IPS DF 19.7 (cell line): Measurements from ENCODE around the gene RALGPS1.

Experiments
- DNase-seq: peaks from one replicate; pipeline ENCODE4 v3.0.0-alpha.2; 2013; ENCODE audit warnings: low read depth, low spot score

Gene RALGPS1

DNA sequence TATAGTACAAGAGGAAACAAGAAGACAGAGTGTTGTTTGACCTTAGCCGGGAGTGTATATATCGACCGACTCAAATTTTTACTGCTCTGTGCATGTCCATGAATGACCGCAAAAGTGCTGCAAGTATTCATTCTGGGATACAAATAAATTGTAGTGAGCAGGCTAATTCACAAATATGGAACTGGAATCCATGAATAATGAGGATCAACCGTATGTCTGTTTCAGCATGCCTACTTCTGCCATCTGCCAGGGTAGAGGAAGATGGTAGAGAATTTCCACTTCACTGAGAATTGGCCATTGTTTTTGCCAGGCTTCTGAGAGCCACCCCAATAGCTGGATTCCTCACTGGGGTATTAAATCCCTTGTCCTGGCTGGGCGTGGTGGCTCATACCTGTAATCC lies 8.5 kb upstream of the RALGPS1 start:
- DNase-seq, result no peak

DNA sequence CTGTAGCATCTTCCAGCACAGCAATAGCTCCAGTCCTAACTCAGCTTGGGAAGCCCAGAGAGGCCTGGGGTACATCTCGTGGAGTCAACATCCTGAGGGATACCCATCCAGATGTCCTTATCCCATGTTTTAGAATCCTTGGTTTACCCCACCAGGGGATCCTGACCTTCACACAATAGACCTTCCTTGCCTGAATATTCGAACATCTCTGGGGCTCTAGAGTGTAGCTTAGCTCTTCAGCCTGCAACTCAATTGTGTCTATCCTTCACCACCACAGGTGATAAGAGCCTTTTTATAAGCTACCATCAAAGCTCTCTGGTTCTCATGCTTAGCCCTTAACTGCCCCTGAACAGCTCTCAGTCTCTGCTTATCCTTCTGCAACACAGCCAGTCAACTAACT lies 7.5 kb upstream of the RALGPS1 start:
- no peak for DNase-seq

DNA sequence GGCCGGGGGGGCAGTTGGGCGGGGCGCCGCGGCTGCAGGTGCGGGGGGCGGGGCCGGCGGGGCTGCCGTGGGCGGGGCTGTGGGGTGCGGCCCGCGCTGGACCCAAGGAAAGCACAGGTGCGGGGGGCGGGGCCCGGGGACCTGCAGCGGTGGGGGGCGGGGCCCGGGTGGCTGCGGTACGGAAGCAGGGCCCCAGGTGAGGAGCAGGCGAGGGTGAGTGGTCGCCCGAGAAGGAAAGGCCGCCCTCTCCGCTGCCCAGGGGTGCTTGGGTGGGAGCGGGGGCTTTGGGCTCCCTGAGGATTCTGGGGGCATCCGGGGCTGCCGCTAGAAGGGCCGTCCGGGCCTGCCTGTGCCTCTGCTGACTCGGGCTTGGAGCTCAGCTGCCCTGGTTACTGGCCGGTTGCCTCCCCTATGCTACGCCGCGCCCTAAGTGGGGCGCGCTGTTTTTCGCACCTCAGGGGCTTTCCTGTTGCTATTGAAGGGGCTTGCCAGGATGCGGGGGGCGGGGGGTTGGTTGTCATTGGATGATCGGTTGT lies 767 bp downstream of the RALGPS1 start:
- DNase-seq, result no peak

DNA sequence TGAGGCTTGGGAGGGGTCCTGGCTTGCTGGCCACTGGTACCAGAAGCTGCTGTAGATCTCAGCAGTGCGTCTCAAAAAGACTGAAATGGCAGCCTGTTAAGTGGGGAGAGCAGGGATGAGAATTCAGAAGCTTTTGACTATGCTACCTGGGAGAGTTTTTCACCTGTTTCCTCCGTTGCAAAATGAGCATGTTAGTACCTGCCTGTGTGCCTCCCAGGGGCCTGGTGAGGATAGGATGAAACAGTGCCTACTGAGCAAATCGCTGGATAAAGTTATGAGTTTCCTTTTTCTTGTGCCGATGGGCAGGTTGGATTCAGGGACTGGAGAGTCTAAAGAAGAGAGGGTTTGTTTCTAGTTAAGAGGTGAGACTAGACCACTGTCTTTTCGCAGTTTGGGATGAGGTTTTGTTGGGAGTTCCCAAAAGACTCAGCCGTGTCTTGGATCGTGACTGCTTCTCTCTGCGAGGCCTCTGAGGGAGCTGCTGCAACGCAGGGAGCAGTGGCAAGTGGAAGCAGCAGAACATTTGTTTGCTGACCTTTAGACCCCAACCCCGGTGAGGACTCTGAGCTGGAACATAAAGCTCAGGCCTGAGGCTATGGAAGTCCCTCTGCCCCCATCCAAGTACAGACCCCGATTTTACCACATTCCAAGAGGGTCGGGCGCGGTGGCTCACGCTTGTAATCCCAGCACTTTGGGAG lies 1.4 kb downstream of the RALGPS1 start:
- no peak for DNase-seq

DNA sequence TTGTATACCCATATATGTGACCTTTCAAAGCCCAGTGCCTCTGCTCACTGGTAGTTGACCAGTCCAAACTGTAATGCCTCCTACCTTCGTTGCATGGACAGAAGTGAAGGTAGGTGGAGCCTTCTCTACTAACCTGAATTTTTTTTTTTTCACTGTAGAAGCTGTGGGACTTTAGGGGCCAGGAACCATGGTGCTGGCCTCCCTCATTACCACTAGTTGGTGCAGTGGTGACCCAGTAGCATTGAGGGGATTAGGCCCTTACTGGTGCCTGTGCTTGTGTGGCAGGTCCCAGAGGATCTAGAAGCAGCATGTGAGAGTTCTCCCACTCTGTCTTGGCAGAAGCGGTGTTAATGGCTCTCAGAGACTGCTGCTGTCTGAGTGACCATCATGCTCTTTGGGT lies 2.3 kb downstream of the RALGPS1 start:
- no peak for DNase-seq

DNA sequence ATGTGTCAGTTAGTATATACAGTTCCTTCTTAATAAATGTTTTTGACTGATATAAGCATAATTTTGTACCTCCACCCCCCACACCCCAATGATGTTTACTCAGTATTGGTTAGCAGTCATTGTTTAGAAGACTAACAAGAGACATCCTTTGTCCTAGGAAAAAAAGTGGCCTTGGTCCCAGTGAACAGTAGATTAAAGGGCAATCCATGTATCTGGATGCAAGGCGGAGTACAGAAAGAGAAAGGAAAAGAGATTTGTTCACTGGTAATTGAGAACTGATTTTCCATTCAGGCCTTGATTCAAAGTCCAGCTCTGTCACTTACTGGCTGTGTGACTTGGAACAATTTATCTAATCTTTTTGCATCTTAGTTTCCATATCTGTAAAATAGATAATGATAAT lies 4.6 kb downstream of the RALGPS1 start:
- no peak for DNase-seq

DNA sequence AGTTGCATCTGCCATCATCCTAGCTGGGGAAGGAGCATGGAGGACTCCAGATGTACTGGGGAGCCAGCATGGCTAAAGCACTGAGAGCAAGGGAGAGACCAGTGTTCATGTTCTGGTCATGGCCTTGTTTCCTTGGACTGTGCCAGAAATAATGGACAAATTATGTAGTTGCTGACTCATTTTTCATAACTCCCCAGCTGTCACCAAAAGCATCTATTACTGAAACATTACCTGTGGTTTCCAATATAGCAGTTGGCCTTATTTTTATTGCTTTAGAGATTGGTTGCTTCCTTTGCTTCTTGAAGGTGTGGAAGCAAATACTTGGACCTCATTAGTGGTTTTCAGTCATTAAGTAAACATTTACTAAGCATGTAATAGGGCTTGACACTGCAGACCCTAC lies 11.3 kb downstream of the RALGPS1 start:
- no peak for DNase-seq

DNA sequence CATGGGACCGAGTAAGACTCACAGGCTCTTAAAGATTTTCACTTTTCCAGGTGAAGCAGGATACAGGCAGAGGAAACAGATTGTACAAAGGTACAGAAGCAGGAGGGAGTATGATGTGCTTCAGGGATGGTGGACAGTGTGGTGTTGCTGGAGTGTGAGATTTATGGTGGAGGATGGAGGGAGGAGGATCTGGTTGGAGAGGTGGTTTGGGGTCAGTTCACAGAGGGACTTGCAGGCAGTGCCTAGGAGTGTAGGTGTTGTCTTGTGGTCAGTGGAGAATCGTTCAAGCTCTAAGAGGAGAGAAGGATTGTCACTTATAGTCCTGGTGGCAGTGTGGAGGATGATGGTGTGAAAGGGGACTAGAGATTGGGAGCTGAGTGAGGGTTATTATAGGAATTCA lies 11.8 kb downstream of the RALGPS1 start:
- no peak for DNase-seq

DNA sequence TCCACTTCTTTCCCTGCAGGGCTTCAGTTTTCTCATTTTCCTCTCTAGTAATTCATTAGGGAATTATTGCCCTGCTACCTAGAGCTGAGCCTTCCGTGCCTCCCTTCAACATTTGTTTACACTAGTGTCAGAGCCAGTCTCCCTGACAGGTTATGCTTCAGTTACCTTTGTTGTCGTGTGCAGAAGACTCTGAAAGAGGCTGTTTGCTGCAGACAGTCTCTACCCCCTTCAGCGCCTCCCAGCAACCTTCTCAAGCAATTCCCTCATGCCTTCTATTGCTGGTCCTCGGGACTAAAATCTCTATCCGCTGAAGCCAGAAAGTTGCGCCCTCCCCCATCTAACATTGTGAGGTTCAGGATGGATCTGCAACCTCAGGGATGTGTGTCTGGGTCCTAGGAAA lies 12.8 kb downstream of the RALGPS1 start:
- no peak for DNase-seq

DNA sequence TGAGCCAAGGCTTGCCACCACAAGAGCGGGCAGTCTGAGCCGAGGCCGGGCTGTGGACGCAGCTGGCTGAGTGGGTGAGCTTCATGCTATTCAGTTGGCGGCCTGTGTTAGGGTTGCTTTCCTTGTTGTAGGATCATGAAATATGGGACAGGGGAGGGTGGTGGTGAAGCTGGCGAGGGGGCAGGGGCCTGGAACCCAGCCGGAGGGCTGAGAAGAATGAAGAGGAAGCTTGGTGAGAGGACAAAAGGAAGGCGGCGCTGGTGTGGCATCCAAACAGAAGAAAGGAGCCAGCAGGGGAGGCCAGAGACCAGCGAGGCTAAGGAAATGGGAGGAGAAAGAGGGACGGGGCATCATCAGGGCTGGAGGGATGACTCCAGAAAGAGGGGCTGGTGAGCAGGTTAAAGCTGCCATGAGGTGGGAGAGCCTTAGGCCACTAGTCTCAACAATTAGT lies 18.3 kb downstream of the RALGPS1 start:
- no peak for DNase-seq

DNA sequence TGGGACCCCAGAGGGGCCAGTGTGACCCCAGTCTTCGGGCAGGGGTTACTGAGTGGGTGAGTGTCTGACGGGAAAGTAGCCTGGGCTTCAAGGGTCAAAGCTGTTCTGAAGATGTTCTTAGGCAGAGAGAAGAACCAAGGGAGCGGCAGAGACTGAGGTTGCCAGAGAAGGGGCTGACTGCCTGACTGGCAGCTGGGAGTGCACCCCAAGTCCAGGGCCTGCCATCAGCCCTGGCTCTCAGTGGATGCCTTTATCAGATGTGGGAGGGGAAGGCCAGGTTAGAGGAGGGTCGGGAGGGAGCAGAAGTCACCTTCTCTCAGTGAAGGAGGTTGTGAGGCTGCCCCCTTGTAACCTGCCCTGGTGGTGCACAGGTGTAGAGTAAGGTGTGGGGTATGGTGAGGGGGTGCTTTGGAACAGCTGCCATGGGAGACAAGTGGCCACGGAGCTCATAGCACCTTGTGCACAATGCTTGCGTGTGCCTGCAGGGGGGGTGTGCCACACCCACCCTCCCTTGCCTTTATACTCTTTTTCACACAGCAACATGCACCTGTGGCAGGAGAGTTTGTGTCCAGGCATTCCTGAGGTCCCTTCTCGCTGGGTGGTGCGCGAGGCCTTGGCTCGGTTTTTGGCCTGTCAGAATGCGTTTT lies 18.9 kb downstream of the RALGPS1 start:
- DNase-seq, result no peak

DNA sequence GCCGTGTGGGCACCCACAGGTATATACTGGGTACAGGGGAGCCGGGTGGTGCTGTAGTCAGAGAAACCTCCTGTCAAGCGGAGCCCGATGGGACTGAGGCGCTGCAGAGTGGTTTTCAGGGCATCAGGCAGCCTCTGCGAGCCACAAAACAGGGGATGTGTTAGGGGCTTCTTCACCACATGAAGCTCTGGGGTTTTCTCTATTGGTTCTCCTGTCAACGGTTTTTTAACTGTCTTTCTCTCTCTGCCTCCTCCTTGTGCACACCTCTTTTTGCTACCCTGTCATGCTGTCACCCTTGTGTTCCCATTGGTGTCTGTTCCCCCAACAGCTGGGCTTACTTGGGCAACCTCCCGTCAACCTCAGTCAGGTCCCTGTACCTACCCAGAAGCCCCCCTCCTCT lies 19.9 kb downstream of the RALGPS1 start:
- no peak for DNase-seq

DNA sequence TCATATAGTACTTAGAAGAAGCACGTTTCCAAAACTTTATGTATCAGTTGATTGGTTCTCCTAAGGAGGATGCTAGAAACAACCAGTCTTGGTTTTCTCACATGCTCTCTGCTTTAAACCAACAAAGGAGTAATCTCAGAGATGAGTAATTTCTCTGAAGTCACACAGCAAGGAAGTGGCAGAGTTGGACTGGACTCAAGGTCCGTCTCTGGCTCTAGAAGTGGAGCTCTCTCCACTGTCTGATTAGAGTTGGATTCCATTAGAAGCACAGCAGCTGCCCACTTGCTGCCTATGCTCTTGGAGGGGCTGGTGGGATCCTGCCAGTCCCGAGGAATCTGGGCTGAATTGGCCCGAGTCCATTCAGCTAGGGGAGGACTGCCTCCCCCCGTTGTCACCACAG lies 21.0 kb downstream of the RALGPS1 start:
- DNase-seq, result no peak

DNA sequence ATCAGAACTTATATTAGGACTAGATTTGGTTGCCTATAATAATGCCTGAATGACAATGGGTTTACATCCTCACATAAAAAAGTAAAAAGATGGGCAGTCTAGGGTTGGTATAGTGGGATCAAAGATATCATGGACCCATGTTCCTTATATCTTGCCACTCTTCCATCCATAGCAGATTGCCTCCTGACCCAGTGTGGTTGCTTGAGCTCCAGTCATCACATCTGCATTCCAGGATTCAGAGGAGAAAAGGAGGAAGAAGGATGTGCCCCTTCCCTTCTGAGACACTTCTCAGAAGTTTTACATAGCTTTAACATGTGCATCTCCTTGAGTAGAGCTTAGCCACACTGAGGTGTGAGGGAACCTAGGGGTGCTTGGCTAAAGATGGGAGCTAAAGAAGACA lies 22.9 kb downstream of the RALGPS1 start:
- no peak for DNase-seq

DNA sequence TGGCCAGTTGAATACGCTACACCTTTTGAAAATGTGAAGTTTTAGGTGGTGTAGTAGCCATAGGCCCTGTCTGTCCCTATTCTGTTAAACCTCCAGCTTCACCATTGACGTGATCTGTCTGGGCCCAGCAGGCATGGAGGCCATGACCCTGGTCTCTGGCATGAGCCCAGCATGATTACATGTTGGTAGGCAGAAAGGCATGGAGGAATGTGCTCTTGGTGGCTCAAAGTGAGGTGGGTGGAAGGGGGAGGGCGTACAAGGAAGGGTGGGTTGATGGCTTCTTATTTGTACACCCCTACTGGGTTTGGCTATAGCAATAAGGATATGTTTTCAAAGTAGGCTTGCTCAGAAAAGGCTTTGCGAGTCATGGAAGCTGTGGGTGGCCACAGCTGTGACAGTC lies 23.7 kb downstream of the RALGPS1 start:
- no peak for DNase-seq

DNA sequence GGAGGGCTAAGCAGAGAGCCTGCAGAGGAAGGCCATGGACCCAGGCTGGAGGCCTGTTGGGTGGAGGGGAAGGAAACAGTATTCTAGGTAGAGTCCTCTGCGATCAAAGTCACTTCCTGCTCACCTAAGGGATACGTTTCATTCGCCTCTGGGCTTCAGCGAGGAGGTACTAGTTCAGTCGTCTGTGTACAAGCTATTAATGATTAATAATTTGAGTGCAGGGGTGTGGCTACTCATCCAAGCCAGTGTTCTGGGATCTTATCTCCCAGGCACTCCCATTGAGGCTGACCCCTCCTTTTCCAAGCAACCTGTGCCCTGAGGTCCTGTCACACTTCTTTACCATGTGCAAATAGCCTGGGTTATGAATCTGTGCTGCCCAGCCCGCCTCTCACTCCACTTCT lies 25.2 kb downstream of the RALGPS1 start:
- DNase-seq, result no peak

DNA sequence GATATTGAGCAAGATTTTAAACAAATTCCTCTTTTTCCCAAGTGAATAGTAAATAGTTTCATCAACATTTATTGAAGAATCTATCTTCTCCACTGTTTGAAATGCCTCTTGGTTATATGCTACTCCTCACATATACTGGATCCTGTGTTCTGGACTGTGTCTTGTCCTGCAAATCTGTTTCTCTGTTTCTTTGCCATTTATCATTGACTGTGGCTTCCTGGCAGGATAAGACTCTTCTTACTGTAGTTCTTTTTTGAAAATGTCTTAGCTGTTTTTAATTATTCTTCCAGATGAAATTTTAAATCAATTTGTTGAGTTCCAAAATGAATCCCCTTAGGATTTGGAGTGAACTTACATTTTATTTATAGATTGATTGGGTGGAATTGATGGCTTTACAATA lies 27.8 kb downstream of the RALGPS1 start:
- DNase-seq, result no peak

DNA sequence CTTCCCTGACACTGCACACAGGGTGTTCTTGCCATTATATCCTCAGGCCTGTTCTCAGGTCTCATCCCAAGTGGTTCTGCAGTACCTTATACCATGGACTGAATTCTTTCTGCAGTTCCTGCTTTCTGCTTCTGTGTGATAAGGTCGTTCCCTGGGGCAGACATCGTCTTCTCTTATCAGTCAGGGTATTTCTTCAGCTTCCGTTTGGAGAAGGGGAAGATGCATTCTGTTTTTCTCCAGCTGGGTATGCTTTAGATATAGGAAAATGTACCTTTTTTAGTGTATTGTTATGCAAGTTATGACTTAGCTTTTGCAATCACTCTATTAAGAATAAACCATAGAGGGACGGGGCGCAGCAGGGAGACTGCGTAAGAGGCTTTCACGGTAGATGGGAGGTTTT lies 31.1 kb downstream of the RALGPS1 start:
- DNase-seq, result no peak

DNA sequence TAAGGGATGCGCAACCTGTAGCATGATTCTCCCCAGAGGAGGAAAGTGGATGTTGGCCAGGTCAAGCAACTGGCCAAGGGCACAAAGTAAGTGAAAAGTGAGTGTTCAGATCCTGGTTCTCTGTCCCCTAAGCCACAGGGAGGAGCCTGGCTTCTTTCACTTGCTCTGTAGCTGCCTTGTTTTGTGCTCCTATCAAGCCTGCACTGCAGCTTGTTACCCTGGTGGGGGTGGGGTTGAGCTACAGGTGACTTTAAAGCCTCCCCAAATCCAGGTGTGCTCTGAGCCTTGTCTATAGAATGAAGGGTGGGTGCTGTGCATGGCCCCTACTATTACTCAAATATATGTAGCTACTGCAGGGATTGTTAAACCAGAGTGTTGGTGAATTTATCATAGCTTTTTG lies 32.9 kb downstream of the RALGPS1 start:
- DNase-seq, result no peak

DNA sequence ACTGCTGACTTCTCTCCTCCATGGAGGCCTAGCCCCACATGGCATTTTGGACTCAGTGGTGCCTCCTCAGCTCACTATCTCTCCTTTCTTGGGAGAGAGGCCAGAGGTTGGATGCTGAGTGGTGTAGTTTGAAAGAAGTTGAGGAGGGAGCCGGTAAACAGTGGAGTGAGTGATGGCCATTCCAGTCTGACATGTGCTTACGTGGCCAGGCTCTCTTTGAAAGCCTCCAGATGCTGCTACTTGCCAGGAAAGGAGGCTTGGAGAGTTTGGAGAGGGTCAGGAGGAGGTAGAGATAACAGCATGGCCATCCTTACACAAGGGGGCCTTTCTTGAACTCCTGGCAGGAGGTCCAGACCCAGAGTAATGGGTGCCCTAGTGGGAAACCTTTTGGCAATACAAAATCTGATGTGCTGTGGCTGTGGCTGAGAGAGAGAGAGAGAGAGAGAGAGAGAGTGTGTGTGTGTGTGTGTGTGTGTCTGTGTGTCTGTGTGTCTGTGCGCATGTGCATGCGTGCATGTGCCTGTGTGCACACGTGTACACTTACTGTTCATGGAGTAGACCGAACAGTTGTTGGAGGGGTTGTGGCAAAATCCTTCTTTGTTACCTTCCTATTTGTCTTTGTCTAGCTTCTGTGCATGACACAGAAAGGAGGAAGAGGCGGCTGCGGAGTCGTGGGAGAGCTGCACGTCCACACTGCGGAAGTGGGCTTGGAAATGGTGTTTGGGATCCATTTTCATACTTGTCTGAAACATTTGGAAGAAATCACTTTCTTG lies 37.8 kb downstream of the RALGPS1 start:
- no peak for DNase-seq

DNA sequence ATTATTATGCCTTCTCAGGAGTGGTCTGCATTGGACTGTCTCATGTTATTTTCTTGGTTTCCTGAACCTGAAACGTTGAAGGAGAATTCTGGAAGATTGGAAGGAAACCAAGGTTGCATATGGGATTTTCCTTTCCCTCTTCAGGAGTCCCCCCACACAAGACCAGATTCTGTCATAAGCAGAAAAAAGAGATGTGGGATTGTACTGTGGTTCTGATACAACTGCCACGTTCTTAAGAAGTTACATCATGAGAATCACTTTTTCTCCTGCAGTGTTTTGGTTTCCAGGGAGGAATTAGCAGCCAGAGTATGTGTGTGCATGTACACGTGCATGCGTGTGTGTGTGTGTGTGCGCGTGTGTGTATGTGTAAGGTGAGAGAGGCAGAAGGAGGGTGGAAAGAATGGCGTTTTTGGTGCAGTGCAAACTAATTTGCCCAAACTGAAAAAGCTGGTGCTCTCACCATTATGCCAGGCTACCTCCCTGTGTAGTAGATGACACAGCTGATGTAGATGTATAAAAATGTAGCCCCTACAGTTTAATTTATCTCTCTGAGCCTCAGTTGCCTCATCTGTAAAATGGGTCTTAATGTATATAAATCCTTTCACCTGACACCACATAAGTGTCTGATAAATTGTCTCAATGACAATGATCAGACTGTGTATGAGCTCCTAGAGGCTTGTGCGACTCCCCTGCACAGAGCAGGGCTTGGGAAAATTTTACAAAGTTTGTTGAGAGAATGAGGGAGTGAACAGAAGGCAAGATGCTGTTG lies 38.6 kb downstream of the RALGPS1 start:
- DNase-seq, result no peak

DNA sequence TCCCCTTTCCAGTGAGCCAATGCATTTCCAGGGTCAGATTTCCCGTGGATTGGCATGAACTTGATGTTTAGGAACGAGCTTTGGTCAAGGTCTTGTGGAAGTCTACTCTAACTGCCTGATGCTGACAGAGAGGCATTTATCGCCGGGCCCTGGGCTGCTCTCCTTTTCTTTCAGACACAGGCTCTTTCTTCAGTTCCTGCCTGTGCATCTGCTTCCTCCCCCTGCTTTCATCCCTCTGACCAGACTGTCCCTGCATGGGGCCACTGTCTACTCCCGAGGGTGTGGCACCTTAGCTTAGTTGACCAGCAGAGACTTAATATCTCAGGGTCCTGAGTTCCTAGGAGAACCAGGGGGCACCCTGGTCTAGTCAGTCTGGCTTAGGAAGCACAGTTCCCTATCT lies 41.2 kb downstream of the RALGPS1 start:
- DNase-seq, result no peak
